SH-SY5Y (cell line): Measurements from ENCODE around the gene NPPA.

Source experiments
- GATA2 ChIP-seq: IDR thresholded peaks from 2 replicates; pipeline ENCODE4 v1.6.1; 2011; ENCODE audit warnings: mild to moderate bottlenecking, low read depth, low read length
- GATA3 ChIP-seq: IDR thresholded peaks from 2 replicates; pipeline ENCODE4 v1.6.1; 2011; ENCODE audit warnings: low read depth, mild to moderate bottlenecking, low read length, moderate library complexity

GRCh38 chr1:11873395-11874257 is 26.0 kb upstream of the NPPA start:
- TF ChIP-seq GATA2 = no peak
- TF ChIP-seq GATA3 = no peak
